HEK293 (cell line): ENCODE measurements around the gene CEACAM20.
A peak's percentile ranks its signal among the peaks of the same experiment; 100 is the strongest.

Source experiments
- CTCF ChIA-PET: fragments of 350-600 bp; formaldehyde crosslinking; extraction: SDS; loops from one replicate; lab custom pipeline; 2021; ENCODE audit warnings: antibody characterized with exemption; lab: Yijun Ruan, JAX
- POLR2A ChIA-PET: fragments of 300-600 bp; formaldehyde crosslinking; extraction: SDS; loops from one replicate; lab custom pipeline; 2020; ENCODE audit warnings: antibody characterized with exemption, inconsistent platforms; lab: Yijun Ruan, JAX
- H3K27ac ChIP-seq: fragments of 200-500 bp; sonication (Bioruptor generic); 2 replicates; pipeline ENCODE4 v1.5.1; 2014; ENCODE audit warnings: low read depth, low read length, control low read depth, inconsistent platforms; ENCODE audit errors: extremely low read depth
- H3K36me3 ChIP-seq, 2 experiments: fragments of 200-500 bp in 1 of 2; sonication (Bioruptor generic) in 1 of 2; 1 replicate in 1 of 2; 2 replicates in 1 of 2; pipeline ENCODE4 v1.5.1; 2014 to 2017; ENCODE audit warnings: inconsistent platforms in 2 of 2, low read length in 2 of 2; ENCODE audit not compliant: control insufficient read depth in 2 of 2, insufficient read depth in 1 of 2
- H3K4me1 ChIP-seq: fragments of 200-500 bp; sonication (Bioruptor generic); 2 replicates; pipeline ENCODE4 v1.5.1; 2014; ENCODE audit warnings: mild to moderate bottlenecking, low read length, inconsistent platforms; ENCODE audit not compliant: control insufficient read depth, insufficient read depth
- H3K4me3 ChIP-seq: 2 replicates; pipeline ENCODE4 v1.5.1; 2011; ENCODE audit warnings: low read depth, mild to moderate bottlenecking, control low read depth, low read length, moderate library complexity
- H3K9me3 ChIP-seq: fragments of 200-500 bp; sonication (Bioruptor generic); 2 replicates; pipeline ENCODE4 v1.5.1; 2014; ENCODE audit warnings: low read depth, low read length, inconsistent platforms; ENCODE audit not compliant: control insufficient read depth, insufficient read depth
- GLIS1 ChIP-seq: fragments of 450-650 bp; formaldehyde crosslinking; IDR thresholded peaks from 2 replicates; pipeline ENCODE4 v1.5.1; 2016; ENCODE audit warnings: missing biosample characterization, missing genetic modification characterization
- HIC1 ChIP-seq: fragments of 450-650 bp; formaldehyde crosslinking; IDR thresholded peaks from 2 replicates; pipeline ENCODE4 v1.5.1; 2016; ENCODE audit warnings: missing biosample characterization, missing genetic modification characterization
- KLF10 ChIP-seq: fragments of 450-650 bp; IDR thresholded peaks from 2 replicates; pipeline ENCODE4 v1.5.1; 2018; ENCODE audit warnings: missing biosample characterization, mild to moderate bottlenecking, missing genetic modification characterization
- SCRT2 ChIP-seq: fragments of 450-650 bp; formaldehyde crosslinking; IDR thresholded peaks from 2 replicates; pipeline ENCODE4 v1.5.1; 2016; ENCODE audit warnings: missing biosample characterization, missing genetic modification characterization
- SP3 ChIP-seq: fragments of 450-650 bp; formaldehyde crosslinking; IDR thresholded peaks from 2 replicates; pipeline ENCODE4 v1.5.1; 2016; ENCODE audit warnings: missing biosample characterization, missing genetic modification characterization
- ZBTB1 ChIP-seq: fragments of 450-650 bp; formaldehyde crosslinking; IDR thresholded peaks from 2 replicates; pipeline ENCODE4 v1.5.1; 2016; ENCODE audit warnings: missing biosample characterization, missing genetic modification characterization
- ZBTB44 ChIP-seq: fragments of 450-650 bp; IDR thresholded peaks from 2 replicates; pipeline ENCODE4 v1.5.1; 2018; ENCODE audit warnings: missing biosample characterization, mild to moderate bottlenecking, missing genetic modification characterization
- ZBTB48 ChIP-seq: fragments of 450-650 bp; formaldehyde crosslinking; IDR thresholded peaks from 2 replicates; pipeline ENCODE4 v1.5.1; 2016; ENCODE audit warnings: missing biosample characterization, missing genetic modification characterization
- ZNF112 ChIP-seq: fragments of 450-650 bp; formaldehyde crosslinking; IDR thresholded peaks from 2 replicates; pipeline ENCODE4 v1.5.0; 2017; ENCODE audit warnings: missing biosample characterization, missing genetic modification characterization
- ZNF132 ChIP-seq: fragments of 450-650 bp; formaldehyde crosslinking; IDR thresholded peaks from 2 replicates; pipeline ENCODE4 v1.5.1; 2017; ENCODE audit warnings: missing biosample characterization, missing genetic modification characterization, borderline replicate concordance
- ZNF239 ChIP-seq: fragments of 450-650 bp; formaldehyde crosslinking; IDR thresholded peaks from 2 replicates; pipeline ENCODE4 v1.5.1; 2016; ENCODE audit warnings: missing biosample characterization, missing genetic modification characterization
- ZNF292 ChIP-seq: fragments of 450-650 bp; formaldehyde crosslinking; IDR thresholded peaks from 2 replicates; pipeline ENCODE4 v1.5.1; 2016; ENCODE audit warnings: low read depth, missing biosample characterization, missing genetic modification characterization, borderline replicate concordance
- ZNF350 ChIP-seq: fragments of 450-650 bp; formaldehyde crosslinking; IDR thresholded peaks from 2 replicates; pipeline ENCODE4 v1.5.0; 2017; ENCODE audit warnings: missing biosample characterization, mild to moderate bottlenecking, missing genetic modification characterization
- ZNF362 ChIP-seq: fragments of 450-650 bp; formaldehyde crosslinking; IDR thresholded peaks from 2 replicates; pipeline ENCODE4 v1.5.1; 2016; ENCODE audit warnings: missing biosample characterization, missing genetic modification characterization
- ZNF473 ChIP-seq: fragments of 450-650 bp; formaldehyde crosslinking; IDR thresholded peaks from 2 replicates; pipeline ENCODE4 v1.5.1; 2017; ENCODE audit warnings: missing biosample characterization, missing genetic modification characterization
- ZNF510 ChIP-seq: fragments of 450-650 bp; formaldehyde crosslinking; IDR thresholded peaks from 2 replicates; pipeline ENCODE4 v1.5.1; 2018; ENCODE audit warnings: mild to moderate bottlenecking, missing genetic modification characterization, missing biosample characterization; ENCODE audit not compliant: insufficient replicate concordance
- ZNF585B ChIP-seq: fragments of 450-650 bp; formaldehyde crosslinking; IDR thresholded peaks from 2 replicates; pipeline ENCODE4 v1.5.1; 2016; ENCODE audit warnings: missing biosample characterization, missing genetic modification characterization
- ZNF623 ChIP-seq: fragments of 450-650 bp; formaldehyde crosslinking; IDR thresholded peaks from 2 replicates; pipeline ENCODE4 v1.5.1; 2016; ENCODE audit warnings: missing biosample characterization, missing genetic modification characterization
- ZNF624 ChIP-seq: fragments of 450-650 bp; formaldehyde crosslinking; IDR thresholded peaks from 2 replicates; pipeline ENCODE4 v1.5.1; 2017; ENCODE audit warnings: missing biosample characterization, missing genetic modification characterization
- ZNF629 ChIP-seq: fragments of 450-650 bp; formaldehyde crosslinking; IDR thresholded peaks from 2 replicates; pipeline ENCODE4 v1.5.1; 2017; ENCODE audit warnings: missing biosample characterization, missing genetic modification characterization
- ZNF701 ChIP-seq: fragments of 450-650 bp; formaldehyde crosslinking; IDR thresholded peaks from 2 replicates; pipeline ENCODE4 v1.5.1; 2016; ENCODE audit warnings: missing biosample characterization, missing genetic modification characterization
- ZNF777 ChIP-seq: fragments of 450-650 bp; formaldehyde crosslinking; IDR thresholded peaks from 2 replicates; pipeline ENCODE4 v1.5.1; 2017; ENCODE audit warnings: missing biosample characterization, missing genetic modification characterization, borderline replicate concordance
- TF ChIP-seq, protein P1 (sequence below): fragments of 450-650 bp; formaldehyde crosslinking; IDR thresholded peaks from 2 replicates; pipeline ENCODE4 v1.5.0; 2017; ENCODE audit warnings: missing biosample characterization, missing genetic modification characterization, borderline replicate concordance

The CEACAM20 gene

DNA sequence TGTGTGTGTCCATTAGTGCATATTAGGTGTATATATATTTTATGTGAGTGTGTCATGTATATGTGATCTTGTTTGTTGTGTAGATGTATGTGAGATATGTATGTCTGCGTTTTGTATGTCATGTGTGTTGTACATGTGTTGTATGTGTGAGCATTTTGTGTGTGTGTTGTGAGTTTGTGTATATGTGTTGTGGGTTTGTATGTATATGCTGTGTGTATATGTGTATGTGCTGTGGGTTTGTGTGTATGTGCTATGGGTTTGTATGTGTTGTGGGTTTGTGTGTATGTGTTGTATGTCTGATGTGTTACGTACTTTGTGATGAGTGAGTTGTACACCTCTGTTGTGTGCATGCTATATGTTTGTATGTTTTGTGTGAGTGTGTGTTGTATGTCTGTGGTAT lies 8.1 kb downstream of the CEACAM20 start (continued):
- TF ChIP-seq ZNF239 (tag by site-specific recombination): no peak
- TF ChIP-seq ZNF585B (tag by site-specific recombination): no peak
- 0 out of 2 replicates have a peak, but pooled peaks have one; percentile 5 for TF ChIP-seq ZNF112
- no peak for TF ChIP-seq SP3
- no peak for TF ChIP-seq ZNF362 (tag by site-specific recombination)
- TF ChIP-seq ZBTB48 (tag by site-specific recombination): no peak
- TF ChIP-seq ZBTB1 (tag by site-specific recombination): no peak
- 0 out of 2 replicates have a peak, but pooled peaks have one; percentile 7 for TF ChIP-seq ZNF777 (tag by site-specific recombination)
- no peak for TF ChIP-seq ZNF624 (tag by site-specific recombination)
- TF ChIP-seq, protein P1, sequence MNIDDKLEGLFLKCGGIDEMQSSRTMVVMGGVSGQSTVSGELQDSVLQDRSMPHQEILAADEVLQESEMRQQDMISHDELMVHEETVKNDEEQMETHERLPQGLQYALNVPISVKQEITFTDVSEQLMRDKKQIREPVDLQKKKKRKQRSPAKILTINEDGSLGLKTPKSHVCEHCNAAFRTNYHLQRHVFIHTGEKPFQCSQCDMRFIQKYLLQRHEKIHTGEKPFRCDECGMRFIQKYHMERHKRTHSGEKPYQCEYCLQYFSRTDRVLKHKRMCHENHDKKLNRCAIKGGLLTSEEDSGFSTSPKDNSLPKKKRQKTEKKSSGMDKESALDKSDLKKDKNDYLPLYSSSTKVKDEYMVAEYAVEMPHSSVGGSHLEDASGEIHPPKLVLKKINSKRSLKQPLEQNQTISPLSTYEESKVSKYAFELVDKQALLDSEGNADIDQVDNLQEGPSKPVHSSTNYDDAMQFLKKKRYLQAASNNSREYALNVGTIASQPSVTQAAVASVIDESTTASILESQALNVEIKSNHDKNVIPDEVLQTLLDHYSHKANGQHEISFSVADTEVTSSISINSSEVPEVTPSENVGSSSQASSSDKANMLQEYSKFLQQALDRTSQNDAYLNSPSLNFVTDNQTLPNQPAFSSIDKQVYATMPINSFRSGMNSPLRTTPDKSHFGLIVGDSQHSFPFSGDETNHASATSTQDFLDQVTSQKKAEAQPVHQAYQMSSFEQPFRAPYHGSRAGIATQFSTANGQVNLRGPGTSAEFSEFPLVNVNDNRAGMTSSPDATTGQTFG (tag by site-specific recombination): no peak
- 0 out of 2 replicates have a peak, but pooled peaks have one; percentile 23 for TF ChIP-seq ZNF473 (tag by site-specific recombination)
- TF ChIP-seq SCRT2: no peak

DNA sequence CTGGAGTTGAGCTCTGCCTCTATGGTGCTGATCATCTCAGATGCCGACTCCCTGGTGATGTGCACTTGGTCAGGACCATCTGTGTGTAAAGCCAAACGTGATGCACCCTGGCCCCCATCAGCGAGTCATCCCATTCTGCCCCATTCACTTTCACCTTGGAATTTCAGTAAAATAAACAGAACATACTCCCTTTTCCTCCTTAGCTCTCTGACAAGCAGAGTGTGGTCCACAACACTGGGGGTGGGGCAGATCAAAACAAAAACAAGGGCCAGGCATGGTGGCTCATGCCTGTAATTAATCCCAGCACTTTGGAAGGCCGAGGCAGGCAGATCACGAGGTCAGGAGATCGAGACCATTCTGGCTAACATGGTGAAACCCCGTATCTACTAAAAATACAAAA lies 12.3 kb downstream of the CEACAM20 start:
- CTCF ChIA-PET: interaction anchor here (1.6 kb wide), 1 partner anchor 53 kb away, joined by 6 read pairs; no protein-coding TSS in a partner anchor
- no peak overlapping the region for H3K27ac ChIP-seq
- no peaks in the 10 kb centered on the region for H3K4me1 ChIP-seq
- POLR2A ChIA-PET: no interaction called here
- TF ChIP-seq HIC1 (no peak), GLIS1 (tag by site-specific recombination) (no peak), ZNF239 (tag by site-specific recombination) (no peak), ZNF623 (tag by site-specific recombination) (no peak), ZNF292 (tag by site-specific recombination) (no peak), ZBTB44 (tag by site-specific recombination) (no peak), ZNF701 (tag by site-specific recombination) (no peak), KLF10 (no peak), ZNF350 (tag by site-specific recombination) (no peak), ZNF629 (tag by site-specific recombination) (no peak), ZNF132 (tag by site-specific recombination) (no peak), ZNF510 (tag by site-specific recombination) (no peak)
- no peak overlapping the region for H3K4me3 ChIP-seq
- H3K9me3 ChIP-seq: no peaks in the 10 kb centered on the region
- H3K36me3 ChIP-seq: no peaks in the 10 kb centered on the region
